A549 (cell line): Measurements from ENCODE around the gene CACNA1H. TPM values are rescaled to one million over a fixed set of nuclear protein-coding genes. Genes with fewer than 3 reads are reported as not detected.

Source experiments
- ATAC-seq, 2 experiments: fragments of 200-7000 bp in 1 of 2; fragments of >200 bp in 1 of 2; cut with Nextera tagmentation in 1 of 2; cut with Tn5 transposase in 1 of 2; 3 replicates each; pipeline versions ENCODE4 v1.8.0 to v1.9.1; 2018 to 2020; ENCODE audit warnings: mild to moderate bottlenecking in 1 of 2, moderate library complexity in 1 of 2
- CTCF ChIA-PET: fragments of 300-600 bp; sonication (Branson Sonifier 250); formaldehyde crosslinking; extraction: SDS; loops from one replicate; lab custom pipeline; 2021; ENCODE audit warnings: antibody characterized with exemption, inconsistent platforms; lab: Yijun Ruan, JAX
- POLR2A ChIA-PET: fragments of 350-600 bp; formaldehyde crosslinking; extraction: SDS; loops from one replicate; lab custom pipeline; 2021; ENCODE audit warnings: antibody characterized with exemption, inconsistent platforms; lab: Yijun Ruan, JAX
- DNase-seq, 2 experiments: peaks; one replicate each; pipeline versions ENCODE4 v3.0.0 to v3.0.0-alpha.2; 2011 to 2016; ENCODE audit warnings: low read depth in 1 of 2, low spot score in 1 of 2
- FAIRE-seq: peaks from 2 replicates; lab custom pipeline; 2011; peaks lifted over from hg19 to GRCh38; lab: Jason Lieb, UNC
- H3K27ac ChIP-seq, 2 experiments: fragments of >200 bp; sonication (Bioruptor Twin); formaldehyde crosslinking; 3 replicates each; pipeline ENCODE4 v1.5.1; 2016 to 2017
- H3K4me1 ChIP-seq: fragments of >200 bp; sonication (Bioruptor Twin); formaldehyde crosslinking; 3 replicates; pipeline ENCODE4 v1.6.1; 2016
- H3K4me2 ChIP-seq: fragments of >200 bp; sonication (Bioruptor Twin); formaldehyde crosslinking; 3 replicates; pipeline ENCODE4 v1.6.1; 2016
- H3K4me3 ChIP-seq: fragments of >200 bp; sonication (Bioruptor Twin); formaldehyde crosslinking; 3 replicates; pipeline ENCODE4 v1.5.1; 2016
- H3K9me3 ChIP-seq: fragments of >200 bp; sonication (Bioruptor Twin); formaldehyde crosslinking; 3 replicates; pipeline ENCODE4 v1.6.1; 2016
- ATOH8 ChIP-seq: fragments of 250-450 bp; sonication (Bioruptor Pico); IDR thresholded peaks from 2 replicates; pipeline ENCODE4 v1.5.0; 2020; ENCODE audit warnings: low read depth, mild to moderate bottlenecking, moderate library complexity
- CHD4 ChIP-seq: fragments of 200-600 bp; sonication (generic); IDR thresholded peaks from 2 replicates; pipeline ENCODE4 v1.6.1; 2016; ENCODE audit warnings: antibody characterized with exemption, mild to moderate bottlenecking, borderline replicate concordance
- E2F6 ChIP-seq: IDR thresholded peaks from 2 replicates; pipeline ENCODE4 v1.6.1; 2012; ENCODE audit warnings: low read depth, borderline replicate concordance
- ELK1 ChIP-seq: fragments of 150-350 bp; IDR thresholded peaks from 2 replicates; pipeline ENCODE4 v1.6.1; 2014; ENCODE audit warnings: low read depth, mild to moderate bottlenecking, low read length
- EP300 ChIP-seq, 2 experiments: fragments of >200 bp; sonication (Bioruptor Twin); formaldehyde crosslinking; IDR thresholded peaks; 2 replicates in 1 of 2; 3 replicates in 1 of 2; pipeline ENCODE4 v1.6.1; 2016 to 2017
- FOSB ChIP-seq: fragments of 250-450 bp; sonication (Bioruptor Pico); IDR thresholded peaks from 2 replicates; pipeline ENCODE4 v1.5.0; 2020; ENCODE audit warnings: mild to moderate bottlenecking, moderate library complexity
- FOXS1 ChIP-seq: fragments of 250-450 bp; sonication (Bioruptor Pico); IDR thresholded peaks from 2 replicates; pipeline ENCODE4 v1.5.0; 2020; ENCODE audit warnings: mild to moderate bottlenecking, moderate library complexity
- JUN ChIP-seq, 2 experiments: fragments of >200 bp; sonication (Bioruptor Twin); formaldehyde crosslinking; IDR thresholded peaks; 2 replicates in 1 of 2; 3 replicates in 1 of 2; pipeline ENCODE4 v1.6.1; 2016 to 2017
- JUNB ChIP-seq: fragments of >200 bp; sonication (Bioruptor Twin); formaldehyde crosslinking; IDR thresholded peaks from 2 replicates; pipeline ENCODE4 v1.6.1; 2016
- KDM1A ChIP-seq: fragments of 200-600 bp; sonication (generic); IDR thresholded peaks from 2 replicates; pipeline ENCODE4 v1.6.1; 2016; ENCODE audit warnings: low read depth, mild to moderate bottlenecking
- MAFK ChIP-seq: fragments of 450-650 bp; IDR thresholded peaks from 2 replicates; pipeline ENCODE4 v1.6.1; 2014; ENCODE audit not compliant: partially characterized antibody
- MAZ ChIP-seq: fragments of 150-350 bp; IDR thresholded peaks from 2 replicates; pipeline ENCODE4 v1.6.1; 2014; ENCODE audit warnings: antibody characterized with exemption, low read depth, low read length, borderline replicate concordance
- MYC ChIP-seq: IDR thresholded peaks from 2 replicates; pipeline ENCODE4 v1.6.1; 2012; ENCODE audit warnings: mild to moderate bottlenecking, inconsistent platforms, low read length, improper control_type of control experiment, borderline replicate concordance
- NFE2L2 ChIP-seq: fragments of 150-350 bp; conservative IDR thresholded peaks from 2 replicates; pipeline ENCODE4 v1.6.1; 2014; ENCODE audit warnings: low read length
- PHF8 ChIP-seq: fragments of 200-600 bp; sonication (generic); IDR thresholded peaks from 2 replicates; pipeline ENCODE4 v1.6.1; 2016; ENCODE audit warnings: low read depth, mild to moderate bottlenecking, antibody characterized with exemption, moderate library complexity, borderline replicate concordance
- RAD21 ChIP-seq, 2 experiments: fragments of >200 bp in 1 of 2; sonication (Bioruptor Twin) in 1 of 2; formaldehyde crosslinking in 1 of 2; IDR thresholded peaks in 1 of 2; conservative IDR thresholded peaks in 1 of 2; 2 replicates in 1 of 2; 3 replicates in 1 of 2; pipeline ENCODE4 v1.6.1; 2012 to 2018; ENCODE audit warnings: inconsistent platforms in 1 of 2
- RARB ChIP-seq: fragments of 250-450 bp; sonication (Bioruptor Pico); IDR thresholded peaks from 2 replicates; pipeline ENCODE4 v1.8.0; 2021; ENCODE audit warnings: mild to moderate bottlenecking, moderate library complexity
- RNF2 ChIP-seq: fragments of 200-600 bp; sonication (generic); IDR thresholded peaks from 2 replicates; pipeline ENCODE4 v1.6.1; 2016; ENCODE audit warnings: low read depth, mild to moderate bottlenecking, antibody characterized with exemption, moderate library complexity, borderline replicate concordance
- SREBF2 ChIP-seq: fragments of 450-650 bp; IDR thresholded peaks from 2 replicates; pipeline ENCODE4 v1.6.1; 2014; ENCODE audit warnings: mild to moderate bottlenecking, moderate library complexity
- TFCP2L1 ChIP-seq: fragments of 250-450 bp; sonication (Bioruptor Pico); IDR thresholded peaks from 2 replicates; pipeline ENCODE4 v1.5.0; 2021; ENCODE audit warnings: mild to moderate bottlenecking
- TP53 ChIP-seq: fragments of 250-450 bp; sonication (Bioruptor Pico); IDR thresholded peaks from 2 replicates; pipeline ENCODE4 v1.5.0; 2021; ENCODE audit warnings: mild to moderate bottlenecking, moderate library complexity
- WGBS: methylation state at CpG from one replicate; pipeline ENCODE4 v1.1.6; 2017; ENCODE audit errors: missing lambda C conversion rate; 5-methylcytosine and 5-hydroxymethylcytosine counted together
- polyA plus RNA-seq, 4 experiments: library from polyadenylated mRNA; depleted of rRNA in 3 of 4; stranded (reverse); fragments of >200 nt; fragmentation: RNase III in 1 of 4; extraction: RNeasy Plus Mini Kit Qiagen cat#74134 plus additional on column Dnase treatment in 1 of 4; gene quantifications; 2 replicates in 3 of 4; 3 replicates in 1 of 4; pipeline ENCODE4 v1.2.3, GENCODE V29; 2011 to 2017
- TF ChIP-seq, protein P1 (sequence below): IDR thresholded peaks from 2 replicates; pipeline ENCODE4 v1.6.1; 2012

CACNA1H gene
- polyA plus RNA-seq, 2 of the 4 experiments (the other 2 are of a cell fraction): 7.2 to 15.8 TPM

DNA sequence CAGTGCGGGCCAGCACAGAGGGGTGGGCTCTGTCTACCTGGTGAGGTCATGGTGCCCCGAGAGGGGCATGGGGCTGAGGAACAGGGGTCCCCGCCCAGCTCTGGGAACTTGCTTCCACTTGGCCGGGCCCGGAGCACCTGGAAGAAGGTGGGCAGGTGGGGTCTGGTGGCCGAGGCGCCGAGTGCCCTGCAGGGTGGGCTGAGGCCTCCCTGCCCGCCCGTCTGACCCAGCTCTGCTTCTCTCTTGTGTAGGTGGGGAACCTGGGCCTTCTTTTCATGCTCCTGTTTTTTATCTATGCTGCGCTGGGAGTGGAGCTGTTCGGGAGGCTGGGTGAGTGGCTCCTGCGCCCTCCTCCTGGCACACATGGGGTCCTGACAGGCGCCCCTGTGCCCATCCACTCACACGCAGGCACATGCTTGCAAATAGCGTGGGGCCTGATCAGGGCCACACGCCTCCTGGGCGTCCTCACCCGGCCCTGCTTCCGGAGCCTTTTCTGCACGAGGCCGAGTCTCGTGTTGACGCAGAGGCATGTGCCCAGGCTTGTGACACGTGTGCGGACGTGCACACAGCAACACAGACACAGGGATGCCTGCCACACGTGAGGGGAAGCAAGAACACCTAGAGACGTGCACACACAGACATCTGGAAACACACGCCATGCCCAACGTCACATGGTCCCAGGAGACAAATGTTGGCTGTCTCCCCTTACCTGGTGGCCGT, 63.9 kb downstream of the CACNA1H start:
- FAIRE-seq (no peak), DNase-seq (no peak)
- no peaks in the 10 kb centered on the region for H3K9me3 ChIP-seq
- TF ChIP-seq MYC (no peak), JUN (IDR thresholded peaks at IDR 0.05) (no peak), SREBF2 (no peak)
- TF ChIP-seq, all 56 proteins: peak for 0
- CTCF ChIA-PET: interaction anchor here (1.0 kb wide), 1 partner anchor 23 kb away, joined by 4 read pairs; no protein-coding TSS in a partner anchor
- Histone ChIP-seq H3K27ac (no peak overlapping the region), H3K4me3 (no peak overlapping the region), H3K4me1 (peaks cover 6% of the 10 kb centered on the region; the same call in 1 of the 3 replicates), H3K4me2 (no peak overlapping the region)
- POLR2A ChIA-PET: no interaction called here
- WGBS: 96% methylated on average over 31 of the region's 32 CpGs
- no peak for ATAC-seq

- DNase-seq: no peak
- Histone ChIP-seq H3K9me3 (no peaks in the 10 kb centered on the region), H3K4me1 (peaks cover 6% of the 10 kb centered on the region; the same call in 1 of the 3 replicates), H3K4me3 (no peak overlapping the region), H3K4me2 (no peak overlapping the region), H3K27ac (no peak overlapping the region)
- ATAC-seq: no peak
- 98% methylated on average over 9 of the region's 24 CpGs for WGBS
- no peak for FAIRE-seq
- ChIA-PET CTCF (interaction anchor here (1.0 to 1.6 kb wide), 2 partner anchors 12 to 24 kb away, joined by 4 read pairs; no protein-coding TSS in a partner anchor), POLR2A (no interaction called here)
- TF ChIP-seq KDM1A: no peak
- TF ChIP-seq JUN (IDR thresholded peaks at IDR 0.05): no peak
- TF ChIP-seq EP300 (IDR thresholded peaks at IDR 0.05): no peak
- TF ChIP-seq TFCP2L1 (CRISPR knock-in tag): no peak
- no peak for TF ChIP-seq PHF8
- TF ChIP-seq MAZ: no peak
- no peak for TF ChIP-seq RNF2
- TF ChIP-seq MAFK: no peak
- TF ChIP-seq NFE2L2: no peak
- no peak for TF ChIP-seq CHD4
- no peak for TF ChIP-seq FOXS1 (CRISPR knock-in tag)
- TF ChIP-seq ATOH8: no peak
- TF ChIP-seq TP53: no peak
- no peak for TF ChIP-seq FOSB (CRISPR knock-in tag)
- TF ChIP-seq, protein P1, sequence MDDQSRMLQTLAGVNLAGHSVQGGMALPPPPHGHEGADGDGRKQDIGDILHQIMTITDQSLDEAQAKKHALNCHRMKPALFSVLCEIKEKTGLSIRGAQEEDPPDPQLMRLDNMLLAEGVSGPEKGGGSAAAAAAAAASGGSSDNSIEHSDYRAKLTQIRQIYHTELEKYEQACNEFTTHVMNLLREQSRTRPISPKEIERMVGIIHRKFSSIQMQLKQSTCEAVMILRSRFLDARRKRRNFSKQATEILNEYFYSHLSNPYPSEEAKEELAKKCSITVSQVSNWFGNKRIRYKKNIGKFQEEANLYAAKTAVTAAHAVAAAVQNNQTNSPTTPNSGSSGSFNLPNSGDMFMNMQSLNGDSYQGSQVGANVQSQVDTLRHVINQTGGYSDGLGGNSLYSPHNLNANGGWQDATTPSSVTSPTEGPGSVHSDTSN: no peak
- TF ChIP-seq E2F6: no peak
- no peak for TF ChIP-seq RARB (CRISPR knock-in tag)
- no peak for TF ChIP-seq ELK1
- TF ChIP-seq JUNB: no peak
- TF ChIP-seq RAD21 (conservative IDR thresholded peaks at IDR 0.05 in 1 of 2, IDR thresholded peaks at IDR 0.05 in 1 of 2): no peak
Observed at GRCh38 chr16:1217526-1217925, 64.6 kb downstream of the CACNA1H start.
